A673 (cell line): Measurements from ENCODE around the gene WDFY4. TPM values are rescaled to one million over a fixed set of nuclear protein-coding genes. Genes with fewer than 3 reads are reported as not detected.

Experiments
- BruUV-seq: library from RNA; stranded (reverse); fragments of 400-500 nt; replicated peaks from 2 replicates; lab custom pipeline; 2021; lab: Mats Ljungman, UMichigan
- CTCF ChIA-PET: fragments of 300-600 bp; sonication (Branson Sonifier 250); formaldehyde crosslinking; loops from one replicate; lab custom pipeline; 2022; ENCODE audit warnings: antibody characterized with exemption; lab: Charles Lee
- POLR2A ChIA-PET: fragments of 300-600 bp; sonication (Branson Sonifier 250); formaldehyde crosslinking; loops from one replicate; lab custom pipeline; 2022; ENCODE audit warnings: antibody characterized with exemption; ENCODE audit not compliant: low non-redundant PET; lab: Charles Lee
- DNase-seq: peaks from one replicate; pipeline ENCODE4 v3.0.0-alpha.2; 2015; ENCODE audit warnings: low spot score
- H3K27ac ChIP-seq: fragments of 200-600 bp; sonication (generic); 2 replicates; pipeline ENCODE4 v1.5.1; 2016; ENCODE audit warnings: mixed run types, low read depth, mild to moderate bottlenecking, mixed read lengths, antibody characterized with exemption, low read length; ENCODE audit not compliant: poor library complexity, severe bottlenecking
- H3K27me3 ChIP-seq: fragments of 200-600 bp; sonication (generic); replicated peaks from 2 replicates; pipeline ENCODE4 v1.6.1; 2017; ENCODE audit warnings: mixed run types, low read depth, mild to moderate bottlenecking, mixed read lengths, antibody characterized with exemption, low read length; ENCODE audit not compliant: insufficient read depth, poor library complexity
- H3K36me3 ChIP-seq: fragments of 200-600 bp; sonication (generic); 2 replicates; pipeline ENCODE4 v1.6.1; 2016; ENCODE audit warnings: mixed run types, mild to moderate bottlenecking, mixed read lengths, antibody characterized with exemption, low read length; ENCODE audit not compliant: insufficient read depth, poor library complexity, severe bottlenecking
- H3K4me1 ChIP-seq: fragments of 200-600 bp; sonication (generic); 2 replicates; pipeline ENCODE4 v1.6.1; 2017; ENCODE audit warnings: mixed run types, mild to moderate bottlenecking, mixed read lengths, antibody characterized with exemption, low read length; ENCODE audit not compliant: insufficient read depth, poor library complexity, severe bottlenecking
- H3K4me3 ChIP-seq: fragments of 200-600 bp; sonication (generic); 2 replicates; pipeline ENCODE4 v1.5.1; 2016; ENCODE audit warnings: low read depth, mixed run types, mild to moderate bottlenecking, mixed read lengths, low read length; ENCODE audit not compliant: poor library complexity, severe bottlenecking
- H3K9me3 ChIP-seq: fragments of 200-600 bp; sonication (generic); 2 replicates; pipeline ENCODE4 v1.6.1; 2016; ENCODE audit warnings: mixed run types, low read depth, mild to moderate bottlenecking, mixed read lengths, antibody characterized with exemption, low read length; ENCODE audit not compliant: poor library complexity, severe bottlenecking
- CTCF ChIP-seq: fragments of 300-800, 200-600 bp; sonication (generic); conservative IDR thresholded peaks from 2 replicates; pipeline ENCODE4 v1.5.1; 2017; ENCODE audit warnings: low read depth, mild to moderate bottlenecking, antibody characterized with exemption, low read length, moderate library complexity, mixed read lengths
- EZH2 ChIP-seq: fragments of 200-600 bp; sonication (generic); IDR thresholded peaks from 2 replicates; pipeline ENCODE4 v1.6.1; 2017; ENCODE audit warnings: borderline replicate concordance, low read depth, mild to moderate bottlenecking, mixed read lengths, antibody characterized with exemption, low read length; ENCODE audit not compliant: poor library complexity, severe bottlenecking
- intact Hi-C: fragments of 100-400 bp; cut with micrococcal nuclease; formaldehyde crosslinking; loops from one replicate; pipeline ENCODE4 v1.10.0; 2022; ENCODE audit not compliant: unreplicated experiment
- total RNA-seq: library from RNA; stranded (reverse); gene quantifications from 2 replicates; pipeline ENCODE4 v1.2.3, GENCODE V29; 2021

Gene WDFY4
- total RNA-seq, 1 experiment from 2014 or later, result not detected

- intact Hi-C loops, result no loop called here
- no peak for TF ChIP-seq CTCF
- no peak for TF ChIP-seq EZH2
Measured at GRCh38 chr10:48739170-48739569, 54.5 kb downstream of the WDFY4 start.

GRCh38 chr10:48740015-48740707 lies 55.5 kb downstream of the WDFY4 start:
- ChIA-PET POLR2A (no interaction called here), CTCF (no interaction called here)
- no peaks in the 10 kb centered on the region for H3K4me1 ChIP-seq
- TF ChIP-seq CTCF (no peak), EZH2 (no peak)
- no TSS peak for BruUV-seq
- H3K36me3 ChIP-seq, result no peaks in the 10 kb centered on the region
- H3K27ac ChIP-seq, result no peak overlapping the region
- intact Hi-C loops, result no loop called here
- peaks cover 11% of the 10 kb centered on the region for H3K27me3 ChIP-seq
- H3K9me3 ChIP-seq, result no peaks in the 10 kb centered on the region
- DNase-seq, result no peak
- H3K4me3 ChIP-seq, result no peak overlapping the region

More at GRCh38 chr10:48739170-48739569, 54.5 kb downstream of the WDFY4 start:
- Histone ChIP-seq H3K4me3 (no peak overlapping the region), H3K36me3 (no peaks in the 10 kb centered on the region), H3K9me3 (no peaks in the 10 kb centered on the region), H3K4me1 (no peaks in the 10 kb centered on the region), H3K27me3 (peaks cover 14% of the 10 kb centered on the region), H3K27ac (no peak overlapping the region)
- no peak for DNase-seq
- POLR2A ChIA-PET, result no interaction called here
- BruUV-seq, result no TSS peak
- CTCF ChIA-PET, result no interaction called here

- Histone ChIP-seq H3K4me3 (no peak overlapping the region), H3K27ac (no peak overlapping the region), H3K9me3 (no peaks in the 10 kb centered on the region), H3K27me3 (peaks cover 7% of the 10 kb centered on the region), H3K4me1 (no peaks in the 10 kb centered on the region), H3K36me3 (no peaks in the 10 kb centered on the region)
- DNase-seq, result no peak
- ChIA-PET CTCF (no interaction called here), POLR2A (no interaction called here)
- intact Hi-C loops, result no loop called here
- no peak for TF ChIP-seq CTCF
- no peak for TF ChIP-seq EZH2
- BruUV-seq, result no TSS peak
Measured at GRCh38 chr10:48740988-48741387, 56.3 kb downstream of the WDFY4 start.
